Activated B cell treated with CpG ODN at 0.5 μM for 24 hours (primary cell): Measurements from ENCODE around the gene CIDEC. TPM values are rescaled to one million over a fixed set of nuclear protein-coding genes. Genes with fewer than 3 reads are reported as not detected.
A peak's percentile ranks its signal among the peaks of the same experiment; 100 is the strongest.

Source experiments
- ATAC-seq: fragments of 200-7000 bp; cut with Tn5 transposase; one replicate; pipeline ENCODE4 v1.10.0; 2021; ENCODE audit warnings: low read depth, mild to moderate bottlenecking, moderate library complexity
- CTCF ChIA-PET: fragments of 350-600 bp; sonication (Branson Sonifier 250); formaldehyde crosslinking; loops from one replicate; lab custom pipeline; 2021; ENCODE audit warnings: antibody characterized with exemption; lab: Charles Lee
- POLR2A ChIA-PET: fragments of 350-600 bp; sonication (Branson Sonifier 250); formaldehyde crosslinking; loops from one replicate; lab custom pipeline; 2021; ENCODE audit warnings: antibody characterized with exemption; lab: Charles Lee
- DNase-seq: peaks from one replicate; pipeline ENCODE4 v3.0.0; 2022
- H3K27ac Mint-ChIP-seq: one replicate; pipeline ENCODE4 v1.8.0; 2020; ENCODE audit warnings: mixed read lengths
- H3K27me3 Mint-ChIP-seq: one replicate; pipeline ENCODE4 v1.8.0; 2021; ENCODE audit warnings: mixed read lengths
- H3K36me3 Mint-ChIP-seq: one replicate; pipeline ENCODE4 v1.8.0; 2021; ENCODE audit warnings: low read depth, mixed read lengths
- H3K4me1 Mint-ChIP-seq: one replicate; pipeline ENCODE4 v1.8.0; 2021; ENCODE audit warnings: mixed read lengths
- H3K4me3 Mint-ChIP-seq: one replicate; pipeline ENCODE4 v1.8.0; 2020; ENCODE audit warnings: mild to moderate bottlenecking, mixed read lengths
- H3K9me3 Mint-ChIP-seq: one replicate; pipeline ENCODE4 v1.8.0; 2020; ENCODE audit warnings: mixed read lengths
- intact Hi-C: fragments of 100-400 bp; cut with micrococcal nuclease; formaldehyde crosslinking; loops from one replicate; pipeline ENCODE4 v1.15.1; 2024
- total RNA-seq: library from RNA; stranded (reverse); gene quantifications from 2 replicates; pipeline ENCODE4 v1.2.3, GENCODE V29; 2022
- TF ChIP-seq, protein P1 (sequence below): fragments of 200-600 bp; IDR thresholded peaks from one replicate; pipeline ENCODE4 v1.8.0; 2022; ENCODE audit warnings: antibody characterized with exemption, mild to moderate bottlenecking

The CIDEC gene
- total RNA-seq, 1 donor from 2014 or later = not detected

DNA sequence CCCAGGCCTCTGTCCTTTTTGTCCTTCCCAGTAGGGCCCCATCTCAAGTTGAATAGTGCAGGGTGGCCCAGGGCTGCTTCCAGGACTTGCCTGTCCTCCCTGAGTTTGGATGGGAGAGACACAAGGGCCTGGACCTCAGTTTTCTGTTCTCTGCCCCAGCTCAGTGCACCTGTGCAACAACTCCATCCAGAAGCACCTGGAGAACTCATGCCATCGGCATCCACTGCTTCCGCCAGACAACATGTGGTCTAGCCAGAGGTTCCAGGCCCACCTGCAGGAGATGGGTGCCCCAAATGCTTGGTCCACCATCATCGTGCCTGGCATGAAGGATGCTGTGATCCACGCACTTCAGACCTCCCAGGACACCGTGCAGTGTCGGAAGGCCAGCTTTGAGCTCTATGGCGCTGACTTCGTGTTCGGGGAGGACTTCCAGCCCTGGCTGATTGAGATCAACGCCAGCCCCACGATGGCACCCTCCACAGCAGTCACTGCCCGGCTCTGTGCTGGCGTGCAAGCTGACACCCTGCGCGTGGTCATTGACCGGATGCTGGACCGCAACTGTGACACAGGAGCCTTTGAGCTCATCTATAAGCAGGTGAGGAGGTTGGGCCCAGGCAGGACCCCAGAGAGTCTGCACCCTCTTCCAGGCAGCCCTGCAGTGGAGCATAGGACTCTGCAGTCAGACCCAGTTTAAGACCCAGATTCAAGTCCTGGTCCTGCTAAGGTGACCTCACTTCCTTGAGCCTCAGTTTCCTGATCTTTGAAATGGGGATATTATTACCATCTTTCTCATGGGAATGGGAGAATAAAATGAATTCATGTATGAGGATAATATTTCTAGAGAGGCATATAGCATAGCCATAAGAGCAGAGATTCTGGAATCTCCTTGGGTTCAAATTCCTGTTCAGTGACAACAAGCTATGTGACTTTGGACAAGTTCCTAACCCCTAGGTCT lies 51.0 kb downstream of the CIDEC start:
- DNase-seq (no peak), ATAC-seq (no peak)
- TF ChIP-seq, protein P1, sequence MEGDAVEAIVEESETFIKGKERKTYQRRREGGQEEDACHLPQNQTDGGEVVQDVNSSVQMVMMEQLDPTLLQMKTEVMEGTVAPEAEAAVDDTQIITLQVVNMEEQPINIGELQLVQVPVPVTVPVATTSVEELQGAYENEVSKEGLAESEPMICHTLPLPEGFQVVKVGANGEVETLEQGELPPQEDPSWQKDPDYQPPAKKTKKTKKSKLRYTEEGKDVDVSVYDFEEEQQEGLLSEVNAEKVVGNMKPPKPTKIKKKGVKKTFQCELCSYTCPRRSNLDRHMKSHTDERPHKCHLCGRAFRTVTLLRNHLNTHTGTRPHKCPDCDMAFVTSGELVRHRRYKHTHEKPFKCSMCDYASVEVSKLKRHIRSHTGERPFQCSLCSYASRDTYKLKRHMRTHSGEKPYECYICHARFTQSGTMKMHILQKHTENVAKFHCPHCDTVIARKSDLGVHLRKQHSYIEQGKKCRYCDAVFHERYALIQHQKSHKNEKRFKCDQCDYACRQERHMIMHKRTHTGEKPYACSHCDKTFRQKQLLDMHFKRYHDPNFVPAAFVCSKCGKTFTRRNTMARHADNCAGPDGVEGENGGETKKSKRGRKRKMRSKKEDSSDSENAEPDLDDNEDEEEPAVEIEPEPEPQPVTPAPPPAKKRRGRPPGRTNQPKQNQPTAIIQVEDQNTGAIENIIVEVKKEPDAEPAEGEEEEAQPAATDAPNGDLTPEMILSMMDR = no peak
- no peaks in the 10 kb centered on the region for H3K27me3 Mint-ChIP-seq
- no peak overlapping the region for H3K27ac Mint-ChIP-seq
- H3K36me3 Mint-ChIP-seq = peaks cover 31% of the 10 kb centered on the region
- ChIA-PET POLR2A (interaction anchor here (0.6 to 1.1 kb wide), 2 partner anchors 11 to 327 kb away, joined by 3 read pairs; no protein-coding TSS in a partner anchor), CTCF (no interaction called here)
- intact Hi-C loops = no loop called here
- no peaks in the 10 kb centered on the region for H3K9me3 Mint-ChIP-seq
- no peaks in the 10 kb centered on the region for H3K4me1 Mint-ChIP-seq
- no peak overlapping the region for H3K4me3 Mint-ChIP-seq

DNA sequence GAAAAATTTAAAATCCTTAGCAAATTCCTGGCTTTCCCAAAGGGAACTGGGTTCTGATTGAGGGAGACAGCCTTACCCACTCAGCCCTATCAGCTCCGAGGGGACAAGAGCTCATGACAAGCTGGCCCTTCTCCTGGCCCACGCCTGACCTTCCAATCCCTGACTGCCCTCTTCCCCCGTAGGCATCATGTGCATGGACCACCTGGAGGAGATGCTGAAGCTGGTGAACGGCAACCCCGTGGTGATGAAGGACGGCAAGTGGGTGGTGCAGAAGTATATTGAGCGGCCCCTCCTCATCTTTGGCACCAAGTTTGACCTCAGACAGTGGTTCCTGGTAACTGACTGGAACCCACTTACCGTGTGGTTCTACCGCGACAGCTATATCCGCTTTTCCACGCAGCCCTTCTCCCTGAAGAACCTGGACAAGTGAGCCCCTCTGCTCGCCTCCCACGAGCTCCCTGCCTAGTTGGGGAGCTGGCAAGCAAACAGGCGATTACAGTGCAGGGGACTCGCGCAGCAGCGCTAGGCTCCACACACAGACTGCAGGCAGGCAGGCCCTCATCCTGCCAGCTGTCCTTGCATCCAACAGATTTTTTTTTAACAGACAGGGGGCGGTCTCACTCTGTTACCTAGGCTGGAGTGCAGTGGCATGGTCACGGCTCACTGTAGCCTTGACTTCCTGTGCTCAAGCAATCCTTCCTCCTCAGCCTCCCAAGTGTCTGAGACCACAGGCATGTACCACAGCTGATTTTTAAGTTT lies 53.1 kb downstream of the CIDEC start:
- ATAC-seq (peak; percentile 21), DNase-seq (no peak)
- Mint-ChIP-seq H3K27ac (no peak overlapping the region), H3K36me3 (peaks cover 19% of the 10 kb centered on the region), H3K4me3 (no peak overlapping the region), H3K27me3 (no peaks in the 10 kb centered on the region), H3K9me3 (no peaks in the 10 kb centered on the region), H3K4me1 (no peaks in the 10 kb centered on the region)
- ChIA-PET CTCF (no interaction called here), POLR2A (no interaction called here)
- TF ChIP-seq, protein P1 = no peak
- intact Hi-C loops = no loop called here

DNA sequence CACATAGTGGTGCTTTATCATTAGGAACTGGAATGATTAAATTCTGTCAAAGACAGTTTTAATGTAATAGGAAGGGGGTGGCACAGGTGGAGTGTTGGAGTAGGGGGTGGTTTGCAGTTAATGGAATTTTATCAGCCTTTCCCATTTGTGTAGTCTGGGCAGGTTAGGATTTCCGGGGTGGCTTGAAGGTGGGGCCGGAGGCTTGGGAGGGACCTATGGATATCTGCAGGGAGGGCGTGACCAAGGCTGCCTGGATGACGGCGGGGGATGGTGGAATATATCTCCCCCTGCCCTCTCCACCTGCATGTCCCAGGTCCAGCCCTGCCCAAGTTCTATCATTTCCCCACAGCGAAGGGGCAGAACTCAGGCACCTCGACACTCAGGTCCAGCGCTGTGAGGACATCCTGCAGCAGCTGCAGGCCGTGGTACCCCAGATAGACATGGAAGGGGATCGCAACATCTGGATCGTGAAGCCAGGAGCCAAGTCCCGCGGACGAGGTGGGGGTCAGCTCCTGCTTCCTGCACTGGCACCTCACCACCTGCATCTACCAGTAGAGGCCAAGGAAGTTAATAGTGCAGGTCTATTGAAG lies 54.5 kb downstream of the CIDEC start:
- H3K36me3 Mint-ChIP-seq = peaks cover 12% of the 10 kb centered on the region
- H3K4me3 Mint-ChIP-seq = no peak overlapping the region
- H3K9me3 Mint-ChIP-seq = no peaks in the 10 kb centered on the region
- no peaks in the 10 kb centered on the region for H3K4me1 Mint-ChIP-seq
- ChIA-PET CTCF (no interaction called here), POLR2A (no interaction called here)
- TF ChIP-seq, protein P1 = no peak
- H3K27ac Mint-ChIP-seq = no peak overlapping the region
- H3K27me3 Mint-ChIP-seq = no peaks in the 10 kb centered on the region
- intact Hi-C loops = no loop called here
- DNase-seq (no peak), ATAC-seq (no peak)

DNA sequence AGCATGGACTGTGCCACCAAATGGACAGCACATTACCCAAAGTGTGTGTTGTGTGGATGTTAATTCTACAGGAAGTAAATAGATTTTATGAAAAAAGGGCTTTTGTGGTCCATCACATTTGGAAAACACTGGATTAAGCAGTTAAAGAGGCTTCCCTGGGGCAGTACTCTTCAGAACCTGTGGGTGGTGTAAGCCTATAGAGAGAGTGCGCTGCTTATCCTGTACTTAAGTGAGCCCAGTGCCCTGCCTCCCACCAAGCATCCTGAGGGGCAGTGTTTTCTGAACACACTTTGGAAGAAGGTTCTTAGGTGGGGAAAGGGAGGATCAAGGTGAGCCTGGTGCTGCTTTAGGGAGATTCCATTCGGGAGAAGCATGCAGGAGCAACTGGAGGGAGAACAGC lies 59.1 kb downstream of the CIDEC start:
- H3K9me3 Mint-ChIP-seq = no peaks in the 10 kb centered on the region
- H3K27ac Mint-ChIP-seq = no peak overlapping the region
- H3K36me3 Mint-ChIP-seq = peaks cover 5% of the 10 kb centered on the region
- TF ChIP-seq, protein P1 = no peak
- H3K4me3 Mint-ChIP-seq = no peak overlapping the region
- ChIA-PET POLR2A (no interaction called here), CTCF (no interaction called here)
- intact Hi-C loops = no loop called here
- no peak for DNase-seq
- H3K27me3 Mint-ChIP-seq = no peaks in the 10 kb centered on the region
- no peak for ATAC-seq
- H3K4me1 Mint-ChIP-seq = no peaks in the 10 kb centered on the region

DNA sequence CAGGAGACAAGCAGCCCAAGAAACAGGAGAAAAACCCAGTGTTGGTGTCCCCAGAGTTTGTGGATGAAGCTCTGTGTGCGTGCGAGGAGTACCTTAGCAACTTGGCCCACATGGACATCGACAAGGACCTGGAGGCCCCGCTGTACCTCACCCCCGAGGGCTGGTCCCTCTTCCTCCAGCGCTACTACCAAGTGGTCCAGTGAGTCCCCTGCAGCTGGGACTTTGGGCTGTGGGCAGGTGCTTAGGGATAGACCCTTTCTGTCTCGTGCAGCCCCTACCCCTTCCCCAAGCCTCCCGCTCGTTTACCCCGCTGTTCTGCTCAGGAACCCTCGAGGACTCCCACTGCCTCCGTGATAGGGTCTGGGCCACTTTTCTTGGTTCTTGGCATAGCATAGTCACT lies 59.5 kb downstream of the CIDEC start:
- ChIA-PET CTCF (no interaction called here), POLR2A (no interaction called here)
- no peak overlapping the region for H3K27ac Mint-ChIP-seq
- H3K4me3 Mint-ChIP-seq = no peak overlapping the region
- H3K36me3 Mint-ChIP-seq = peaks cover 5% of the 10 kb centered on the region
- TF ChIP-seq, protein P1 = no peak
- no peaks in the 10 kb centered on the region for H3K27me3 Mint-ChIP-seq
- intact Hi-C loops = no loop called here
- no peak for DNase-seq
- H3K9me3 Mint-ChIP-seq = no peaks in the 10 kb centered on the region
- ATAC-seq = no peak
- no peaks in the 10 kb centered on the region for H3K4me1 Mint-ChIP-seq
